GM18508 (cell line): ENCODE results near the gene RUVBL1.

Experiments used
- ATAC-seq: cut with Tn5 transposase; IDR thresholded peaks from one replicate; pipeline ENCODE4 v1.9.1; 2021; ENCODE audit warnings: moderate number of reproducible peaks; ENCODE audit not compliant: insufficient read depth, unreplicated experiment

RUVBL1 gene

GRCh38 chr3:128084675-128085021, 39.0 kb downstream of the RUVBL1 start:
- no peak for ATAC-seq

- no peak for ATAC-seq
Observed at GRCh38 chr3:128083980-128084674, 39.5 kb downstream of the RUVBL1 start.

- no peak for ATAC-seq
Observed at GRCh38 chr3:128083396-128083795, 40.2 kb downstream of the RUVBL1 start.

- no peak for ATAC-seq
Observed at GRCh38 chr3:128082546-128082945, 41.1 kb downstream of the RUVBL1 start.

GRCh38 chr3:128081846-128082245, 41.8 kb downstream of the RUVBL1 start:
- no peak for ATAC-seq

- no peak for ATAC-seq
Observed at GRCh38 chr3:128081226-128081625, 42.4 kb downstream of the RUVBL1 start.

GRCh38 chr3:128080323-128081080, 43.1 kb downstream of the RUVBL1 start:
- no peak for ATAC-seq

- no peak for ATAC-seq
Observed at GRCh38 chr3:128079823-128080222, 43.8 kb downstream of the RUVBL1 start.

GRCh38 chr3:128078875-128079274, 44.7 kb downstream of the RUVBL1 start:
- no peak for ATAC-seq

- no peak for ATAC-seq
Observed at GRCh38 chr3:128078322-128078721, 45.3 kb downstream of the RUVBL1 start.

- ATAC-seq = no peak
Observed at GRCh38 chr3:128077665-128078064, 45.9 kb downstream of the RUVBL1 start.

- ATAC-seq = no peak
Observed at GRCh38 chr3:128077202-128077624, 46.4 kb downstream of the RUVBL1 start.

- no peak for ATAC-seq
Observed at GRCh38 chr3:128076483-128077201, 47.0 kb downstream of the RUVBL1 start.

- no peak for ATAC-seq
Observed at GRCh38 chr3:128075522-128076482, 47.8 kb downstream of the RUVBL1 start.

- no peak for ATAC-seq
Observed at GRCh38 chr3:128074851-128075521, 48.6 kb downstream of the RUVBL1 start.

GRCh38 chr3:128073807-128074206, 49.8 kb downstream of the RUVBL1 start:
- no peak for ATAC-seq

- no peak for ATAC-seq
Observed at GRCh38 chr3:128073185-128073725, 50.4 kb downstream of the RUVBL1 start.

- no peak for ATAC-seq
Observed at GRCh38 chr3:128072454-128073184, 51.0 kb downstream of the RUVBL1 start.
